HT-29 (cell line): ENCODE data around the gene SLC8A1. TPM values are rescaled to one million over a fixed set of nuclear protein-coding genes. Genes with fewer than 3 reads are reported as not detected.

Source experiments
- DNase-seq: peaks from one replicate; pipeline ENCODE4 v3.0.0-alpha.2; 2015; ENCODE audit warnings: low spot score
- total RNA-seq: library from RNA; depleted of rRNA; stranded (reverse); fragments of >200 nt; shearing (Covaris generic); gene quantifications from 2 replicates; pipeline ENCODE4 v1.2.3, GENCODE V29; 2014

Gene SLC8A1
- total RNA-seq, 1 experiment from 2014 or later: 0.10 TPM

GRCh38 chr2:40048506-40048905, 403.4 kb downstream of the SLC8A1 start:
- DNase-seq: no peak

- no peak for DNase-seq
These were observed 404.5 kb downstream of the SLC8A1 start for GRCh38 chr2:40047406-40047805.
